ENCODE measurements around the gene ETV7. TPM values are rescaled to one million over a fixed set of nuclear protein-coding genes. Genes with fewer than 3 reads are reported as not detected.

The ETV7 gene
- total RNA-seq, 1 donor from 2014 or later, result 0.29 TPM

GRCh38 chr6:36324715-36325114 lies 62.8 kb downstream of the ETV7 start:
- DNase-seq (ENCODE audit: low spot score), result no peak

- DNase-seq (ENCODE audit: low spot score), result no peak
These were observed 63.3 kb downstream of the ETV7 start for GRCh38 chr6:36324191-36324590.

GRCh38 chr6:36323062-36323461 lies 64.4 kb downstream of the ETV7 start:
- no peak for DNase-seq (ENCODE audit: low spot score)

GRCh38 chr6:36322591-36322990 lies 64.9 kb downstream of the ETV7 start:
- DNase-seq (ENCODE audit: low spot score), result no peak

GRCh38 chr6:36320475-36320874 lies 67.0 kb downstream of the ETV7 start:
- DNase-seq (ENCODE audit: low spot score), result no peak

GRCh38 chr6:36319821-36320220 lies 67.6 kb downstream of the ETV7 start:
- DNase-seq (ENCODE audit: low spot score), result no peak

GRCh38 chr6:36319436-36319762 lies 68.1 kb downstream of the ETV7 start:
- no peak for DNase-seq (ENCODE audit: low spot score)

GRCh38 chr6:36318690-36319435 lies 68.6 kb downstream of the ETV7 start:
- no peak for DNase-seq (ENCODE audit: low spot score)

- no peak for DNase-seq (ENCODE audit: low spot score)
These were observed 69.8 kb downstream of the ETV7 start for GRCh38 chr6:36317623-36318022.

Other genes with a start within 250 kb of the ETV7 start
- 26.1 TPM for gene BRPF3, start 190.9 kb downstream of the ETV7 start, total RNA-seq
- gene PNPLA1, start 117.6 kb downstream of the ETV7 start, total RNA-seq, result 0.32 TPM
- not detected for gene BNIP5, start 50.8 kb downstream of the ETV7 start, total RNA-seq
- gene PXT1, start 55.2 kb upstream of the ETV7 start, total RNA-seq, result not detected
- gene KCTD20, start 55.3 kb upstream of the ETV7 start, total RNA-seq, result 81.7 TPM
- gene STK38, start 159.8 kb upstream of the ETV7 start, total RNA-seq, result 31.2 TPM
- 214 TPM for gene SRSF3, start 206.7 kb upstream of the ETV7 start, total RNA-seq

Data from mesenteric fat pad (tissue), 1 donor.